Fibroblast of lung (primary cell): ENCODE data around the gene CALCB. TPM values are rescaled to one million over a fixed set of nuclear protein-coding genes. Genes with fewer than 3 reads are reported as not detected.

Source experiments
- DNase-seq, 2 donors: peaks; one replicate each; pipeline versions ENCODE4 v3.0.0 to v3.0.0-alpha.2; 2010; ENCODE audit warnings: low read depth in 2 of 2
- H2AFZ ChIP-seq: 2 replicates; pipeline ENCODE4 v1.5.1; 2012; ENCODE audit warnings: low read length, control low read depth, inconsistent platforms
- H3K27ac ChIP-seq: 2 replicates; pipeline ENCODE4 v1.5.1; 2011; ENCODE audit warnings: low read length, control low read depth; ENCODE audit not compliant: insufficient read depth
- H3K27me3 ChIP-seq: 2 replicates; pipeline ENCODE4 v1.5.1; 2011; ENCODE audit warnings: mild to moderate bottlenecking, low read length; ENCODE audit not compliant: control insufficient read depth, insufficient read depth
- H3K36me3 ChIP-seq: 2 replicates; pipeline ENCODE4 v1.5.1; 2011; ENCODE audit warnings: low read length; ENCODE audit not compliant: control insufficient read depth, insufficient read depth
- H3K4me1 ChIP-seq: 2 replicates; pipeline ENCODE4 v1.5.1; 2011; ENCODE audit warnings: low read length; ENCODE audit not compliant: control insufficient read depth, insufficient read depth; ENCODE audit errors: extremely low read depth
- H3K4me2 ChIP-seq: 2 replicates; pipeline ENCODE4 v1.5.1; 2011; ENCODE audit warnings: low read length, control low read depth; ENCODE audit not compliant: insufficient read depth; ENCODE audit errors: extremely low read depth
- H3K4me3 ChIP-seq, 4 experiments: fragments of 200-600 bp in 1 of 4; sonication (generic) in 1 of 4; replicated peaks in 1 of 4; 2 replicates each; pipeline ENCODE4 v1.5.1; 2011 to 2016; ENCODE audit warnings: low read length in 4 of 4, low read depth in 3 of 4, mild to moderate bottlenecking in 3 of 4, control low read depth in 2 of 4, inconsistent platforms in 1 of 4, mixed read lengths in 1 of 4; ENCODE audit not compliant: insufficient read depth in 1 of 4; ENCODE audit errors: control extremely low read depth in 1 of 4
- H3K79me2 ChIP-seq: 2 replicates; pipeline ENCODE4 v1.5.1; 2012; ENCODE audit warnings: mild to moderate bottlenecking, low read length, inconsistent platforms; ENCODE audit not compliant: control insufficient read depth, insufficient read depth
- H3K9ac ChIP-seq: 2 replicates; pipeline ENCODE4 v1.5.1; 2011; ENCODE audit warnings: mild to moderate bottlenecking, low read length, control low read depth; ENCODE audit not compliant: insufficient read depth
- H3K9me3 ChIP-seq: 2 replicates; pipeline ENCODE4 v1.5.1; 2012; ENCODE audit warnings: low read depth, low read length; ENCODE audit not compliant: control insufficient read depth, insufficient read depth
- H4K20me1 ChIP-seq: 2 replicates; pipeline ENCODE4 v1.5.1; 2011; ENCODE audit warnings: low read length; ENCODE audit not compliant: control insufficient read depth, insufficient read depth; ENCODE audit errors: extremely low read depth
- CTCF ChIP-seq, 2 donors: IDR thresholded peaks in 1 of 2; conservative IDR thresholded peaks in 1 of 2; 1 replicate in 1 of 2; 2 replicates in 1 of 2; pipeline ENCODE4 v1.5.1; 2011 to 2012; ENCODE audit warnings: low read length in 2 of 2, control low read depth in 1 of 2, inconsistent platforms in 1 of 2, low read depth in 1 of 2, mild to moderate bottlenecking in 1 of 2
- EZH2 ChIP-seq: IDR thresholded peaks from 2 replicates; pipeline ENCODE4 v1.5.1; 2012; ENCODE audit warnings: low read length, control low read depth, mild to moderate bottlenecking; ENCODE audit errors: missing control alignments
- polyA plus RNA-seq, 2 donors: library from polyadenylated mRNA; depleted of rRNA in 1 of 2; stranded (reverse) in 1 of 2; unstranded in 1 of 2; fragments of >200 nt; gene quantifications; 2 replicates each; pipeline ENCODE4 v1.2.1, GENCODE V29; 2011 to 2012; ENCODE audit warnings: missing spikeins in 1 of 2
- total RNA-seq: library from RNA; depleted of rRNA; stranded (reverse); fragments of >200 nt; gene quantifications from 2 replicates; pipeline ENCODE4 v1.2.1, GENCODE V29; 2014

The CALCB gene
- total and polyA plus RNA-seq, 2 donors (not counting 1 experiment from before 2014, with no cell fraction given) = 0.06 to 0.17 TPM

- Histone ChIP-seq H3K4me2 (no peak overlapping the region), H2AFZ (no peak overlapping the region), H3K9ac (no peak overlapping the region), H3K4me1 (peaks cover 18% of the 10 kb centered on the region), H3K27ac (no peak overlapping the region), H3K79me2 (no peaks in the 10 kb centered on the region), H3K27me3 (no peaks in the 10 kb centered on the region), H4K20me1 (no peaks in the 10 kb centered on the region), H3K9me3 (no peaks in the 10 kb centered on the region), H3K4me3 (no peak overlapping the region), H3K36me3 (no peaks in the 10 kb centered on the region)
- DNase-seq = no peak
- TF ChIP-seq EZH2 = no peak
- no peak for TF ChIP-seq CTCF (conservative IDR thresholded peaks at IDR 0.05 in 1 of 2, IDR thresholded peaks at IDR 0.05 in 1 of 2; ENCODE audit: low read depth in 1 of 2, low read length in 2 of 2)
These were observed 36.2 kb downstream of the CALCB start for GRCh38 chr11:15109602-15110001.

- Histone ChIP-seq H3K9me3 (no peaks in the 10 kb centered on the region), H3K4me2 (no peak overlapping the region), H3K27me3 (no peaks in the 10 kb centered on the region), H3K79me2 (no peaks in the 10 kb centered on the region), H3K36me3 (no peaks in the 10 kb centered on the region), H3K27ac (no peak overlapping the region), H3K9ac (no peak overlapping the region), H2AFZ (no peak overlapping the region), H4K20me1 (no peaks in the 10 kb centered on the region), H3K4me3 (no peak overlapping the region), H3K4me1 (peaks cover 13% of the 10 kb centered on the region)
- no peak for DNase-seq
- no peak for TF ChIP-seq CTCF (conservative IDR thresholded peaks at IDR 0.05 in 1 of 2, IDR thresholded peaks at IDR 0.05 in 1 of 2; ENCODE audit: low read depth in 1 of 2, low read length in 2 of 2)
- TF ChIP-seq EZH2 = no peak
These were observed 37.8 kb downstream of the CALCB start for GRCh38 chr11:15111215-15111614.

- H3K4me1 ChIP-seq = peaks cover 8% of the 10 kb centered on the region
- no peaks in the 10 kb centered on the region for H3K36me3 ChIP-seq
- H3K9me3 ChIP-seq = no peaks in the 10 kb centered on the region
- no peak for DNase-seq
- H3K4me2 ChIP-seq = no peak overlapping the region
- H2AFZ ChIP-seq = no peak overlapping the region
- no peak overlapping the region for H3K9ac ChIP-seq
- H3K27ac ChIP-seq = no peak overlapping the region
- no peaks in the 10 kb centered on the region for H4K20me1 ChIP-seq
- H3K79me2 ChIP-seq = no peaks in the 10 kb centered on the region
- TF ChIP-seq EZH2 (no peak), CTCF (conservative IDR thresholded peaks at IDR 0.05 in 1 of 2, IDR thresholded peaks at IDR 0.05 in 1 of 2; ENCODE audit: low read depth in 1 of 2, low read length in 2 of 2) (no peak)
- no peaks in the 10 kb centered on the region for H3K27me3 ChIP-seq
- H3K4me3 ChIP-seq = no peak overlapping the region
These were observed 38.7 kb downstream of the CALCB start for GRCh38 chr11:15112131-15112541.
